Measurements from ENCODE around the gene TPCN2.

Gene TPCN2

DNA sequence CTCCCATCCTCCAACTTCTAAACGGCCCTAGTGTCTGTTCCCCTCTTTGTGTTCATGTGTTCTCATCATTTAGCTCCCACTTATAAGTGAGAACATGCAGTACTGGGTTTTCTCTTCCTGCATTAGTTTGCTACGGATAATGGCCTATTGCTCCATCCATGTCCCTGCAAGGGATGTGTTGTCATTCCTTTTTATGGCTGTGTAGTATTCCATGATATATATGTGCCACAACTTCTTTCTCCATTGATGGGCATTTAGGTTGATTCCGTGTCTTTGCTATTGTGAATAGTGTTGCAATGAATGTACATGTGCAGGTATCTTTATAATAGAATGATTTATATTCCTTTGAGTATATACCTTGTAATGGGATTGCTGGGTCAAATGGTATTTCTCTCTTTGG lies 101.4 kb downstream of the TPCN2 start:
- Histone ChIP-seq H3K9me3 (ENCODE audit: control insufficient read depth, low read length) (no peaks in the 10 kb centered on the region), H3K27ac (no peak overlapping the region), H3K4me1 (no peaks in the 10 kb centered on the region), H3K9ac (no peak overlapping the region), H3K4me3 (ENCODE audit: low read depth, low read length) (no peak overlapping the region), H2AFZ (no peak overlapping the region), H3K27me3 (ENCODE audit: control insufficient read depth, insufficient read depth, low read length) (no peaks in the 10 kb centered on the region), H3K4me2 (ENCODE audit: low read length) (no peak overlapping the region), H3K36me3 (ENCODE audit: control insufficient read depth, insufficient read depth, low read length) (no peaks in the 10 kb centered on the region), H3K79me2 (no peaks in the 10 kb centered on the region)
- TF ChIP-seq, protein P1, sequence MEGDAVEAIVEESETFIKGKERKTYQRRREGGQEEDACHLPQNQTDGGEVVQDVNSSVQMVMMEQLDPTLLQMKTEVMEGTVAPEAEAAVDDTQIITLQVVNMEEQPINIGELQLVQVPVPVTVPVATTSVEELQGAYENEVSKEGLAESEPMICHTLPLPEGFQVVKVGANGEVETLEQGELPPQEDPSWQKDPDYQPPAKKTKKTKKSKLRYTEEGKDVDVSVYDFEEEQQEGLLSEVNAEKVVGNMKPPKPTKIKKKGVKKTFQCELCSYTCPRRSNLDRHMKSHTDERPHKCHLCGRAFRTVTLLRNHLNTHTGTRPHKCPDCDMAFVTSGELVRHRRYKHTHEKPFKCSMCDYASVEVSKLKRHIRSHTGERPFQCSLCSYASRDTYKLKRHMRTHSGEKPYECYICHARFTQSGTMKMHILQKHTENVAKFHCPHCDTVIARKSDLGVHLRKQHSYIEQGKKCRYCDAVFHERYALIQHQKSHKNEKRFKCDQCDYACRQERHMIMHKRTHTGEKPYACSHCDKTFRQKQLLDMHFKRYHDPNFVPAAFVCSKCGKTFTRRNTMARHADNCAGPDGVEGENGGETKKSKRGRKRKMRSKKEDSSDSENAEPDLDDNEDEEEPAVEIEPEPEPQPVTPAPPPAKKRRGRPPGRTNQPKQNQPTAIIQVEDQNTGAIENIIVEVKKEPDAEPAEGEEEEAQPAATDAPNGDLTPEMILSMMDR (IDR thresholded peaks at IDR 0.05) = no peak

DNA sequence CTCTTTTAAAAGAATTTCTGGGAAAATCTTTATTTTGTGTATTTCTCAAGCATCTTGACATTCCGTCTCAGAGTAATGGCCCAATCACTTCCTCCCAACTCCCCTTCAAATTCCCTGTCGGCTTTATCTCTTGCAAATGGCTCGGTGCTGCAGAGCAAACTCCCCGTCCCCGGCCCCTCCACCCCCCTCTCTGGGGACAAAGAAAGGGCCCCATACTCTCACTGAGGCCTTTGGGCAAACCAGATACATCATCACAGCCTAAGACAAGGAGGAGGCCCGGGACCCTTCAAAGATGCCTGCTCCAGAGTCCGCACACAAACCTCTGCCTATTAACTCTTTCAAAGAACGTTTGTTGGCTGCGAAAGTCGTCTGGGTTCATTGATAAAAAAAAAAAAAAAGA lies 103.1 kb downstream of the TPCN2 start:
- H3K27me3 ChIP-seq (ENCODE audit: control insufficient read depth, insufficient read depth, low read length) = no peaks in the 10 kb centered on the region
- TF ChIP-seq, protein P1 (IDR thresholded peaks at IDR 0.05) = no peak
- no peak overlapping the region for H2AFZ ChIP-seq
- no peak overlapping the region for H3K27ac ChIP-seq
- H3K4me3 ChIP-seq (ENCODE audit: low read depth, low read length) = no peak overlapping the region
- no peaks in the 10 kb centered on the region for H3K79me2 ChIP-seq
- no peaks in the 10 kb centered on the region for H3K9me3 ChIP-seq (ENCODE audit: control insufficient read depth, low read length)
- no peaks in the 10 kb centered on the region for H3K4me1 ChIP-seq
- H3K4me2 ChIP-seq (ENCODE audit: low read length) = no peak overlapping the region
- no peaks in the 10 kb centered on the region for H3K36me3 ChIP-seq (ENCODE audit: control insufficient read depth, insufficient read depth, low read length)
- no peak overlapping the region for H3K9ac ChIP-seq

DNA sequence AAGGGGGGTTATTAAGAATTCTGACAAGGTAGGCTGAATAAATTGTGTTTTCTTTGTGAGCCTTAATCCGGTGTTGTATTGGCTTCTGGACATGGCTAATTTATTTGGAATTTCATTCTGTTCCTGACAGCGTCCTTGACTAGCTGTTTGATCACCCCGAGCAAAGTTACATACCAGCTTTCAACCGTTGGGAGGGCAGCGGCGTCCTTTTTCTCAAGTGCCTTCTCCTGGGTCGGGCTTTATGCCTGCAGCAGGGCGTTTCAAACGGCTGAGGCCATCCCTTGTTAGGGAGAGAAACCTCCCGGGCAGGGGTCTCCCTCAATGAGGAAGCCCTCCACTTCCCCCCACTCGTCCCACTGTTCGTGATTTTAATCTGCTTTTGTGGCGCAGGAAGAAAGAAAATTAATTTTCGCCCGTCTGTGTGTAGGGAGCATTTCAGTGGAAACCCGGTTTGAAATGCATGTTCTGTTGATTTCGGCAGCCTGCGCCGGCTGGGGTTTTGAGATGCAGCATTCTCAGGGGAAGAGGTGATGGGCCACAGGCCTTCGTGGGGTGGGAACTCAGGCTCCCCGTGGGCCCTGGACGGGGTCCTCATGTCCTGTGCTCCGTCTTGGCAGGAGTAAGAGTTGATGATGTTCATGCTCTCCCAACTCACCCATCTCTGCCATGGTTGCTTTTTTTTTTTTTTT lies 104.1 kb downstream of the TPCN2 start:
- H2AFZ ChIP-seq = no peak overlapping the region
- no peak overlapping the region for H3K4me2 ChIP-seq (ENCODE audit: low read length)
- H3K4me3 ChIP-seq (ENCODE audit: low read depth, low read length) = no peak overlapping the region
- H3K9me3 ChIP-seq (ENCODE audit: control insufficient read depth, low read length) = no peaks in the 10 kb centered on the region
- no peak overlapping the region for H3K9ac ChIP-seq
- TF ChIP-seq, protein P1 (IDR thresholded peaks at IDR 0.05) = no peak
- H3K79me2 ChIP-seq = no peaks in the 10 kb centered on the region
- no peaks in the 10 kb centered on the region for H3K36me3 ChIP-seq (ENCODE audit: control insufficient read depth, insufficient read depth, low read length)
- no peaks in the 10 kb centered on the region for H3K4me1 ChIP-seq
- H3K27ac ChIP-seq = no peak overlapping the region
- no peaks in the 10 kb centered on the region for H3K27me3 ChIP-seq (ENCODE audit: control insufficient read depth, insufficient read depth, low read length)

DNA sequence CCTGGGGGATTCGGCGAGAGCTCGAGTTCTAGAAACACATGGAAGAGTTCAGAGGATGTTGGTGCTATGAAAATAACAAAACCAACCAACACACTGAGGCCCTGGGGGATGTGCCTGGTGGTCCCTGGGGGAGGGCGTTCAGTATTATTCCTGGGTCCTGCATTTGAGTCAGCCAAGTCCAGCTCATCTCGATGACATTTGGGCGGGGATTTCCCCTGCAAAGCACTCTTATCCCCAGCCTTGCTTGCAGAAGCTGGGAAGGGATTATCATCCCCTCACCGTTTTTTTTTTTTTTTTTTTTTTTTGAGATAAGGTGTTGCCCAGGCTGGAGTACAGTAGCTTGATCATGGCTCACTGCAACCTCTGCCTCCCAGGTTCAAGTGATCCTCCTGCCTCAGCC lies 104.9 kb downstream of the TPCN2 start:
- H3K9ac ChIP-seq = no peak overlapping the region
- H3K4me3 ChIP-seq (ENCODE audit: low read depth, low read length) = no peak overlapping the region
- H2AFZ ChIP-seq = no peak overlapping the region
- H3K27me3 ChIP-seq (ENCODE audit: control insufficient read depth, insufficient read depth, low read length) = no peaks in the 10 kb centered on the region
- no peaks in the 10 kb centered on the region for H3K4me1 ChIP-seq
- H3K9me3 ChIP-seq (ENCODE audit: control insufficient read depth, low read length) = no peaks in the 10 kb centered on the region
- no peaks in the 10 kb centered on the region for H3K36me3 ChIP-seq (ENCODE audit: control insufficient read depth, insufficient read depth, low read length)
- no peaks in the 10 kb centered on the region for H3K79me2 ChIP-seq
- TF ChIP-seq, protein P1 (IDR thresholded peaks at IDR 0.05) = no peak
- no peak overlapping the region for H3K4me2 ChIP-seq (ENCODE audit: low read length)
- H3K27ac ChIP-seq = no peak overlapping the region
